IMR-90 (cell line): Measurements from ENCODE around the gene LGALS12. TPM values are rescaled to one million over a fixed set of nuclear protein-coding genes. Genes with fewer than 3 reads are reported as not detected.
"Not testable (repeated sequence)": the region's sequence is repeated elsewhere in the genome, so short reads cannot be mapped to it uniquely, and the experiment has no call there.

Experiments used
- ATAC-seq: fragments of 200-7000 bp; cut with Tn5 transposase; 2 replicates; pipeline ENCODE4 v1.9.1; 2020; ENCODE audit warnings: low read depth, mild to moderate bottlenecking, moderate library complexity
- BruUV-seq: library from RNA; stranded (reverse); fragments of 400-500 nt; replicated peaks from 2 replicates; lab custom pipeline; 2021; lab: Mats Ljungman, UMichigan
- CTCF ChIA-PET: fragments of 300-600 bp; formaldehyde crosslinking; extraction: SDS; loops from one replicate; lab custom pipeline; 2021; ENCODE audit warnings: antibody characterized with exemption; lab: Yijun Ruan, JAX
- POLR2A ChIA-PET: fragments of 300-600 bp; sonication (Branson Sonifier 250); formaldehyde crosslinking; loops from one replicate; lab custom pipeline; 2022; ENCODE audit warnings: antibody characterized with exemption; ENCODE audit not compliant: unreplicated experiment; lab: Charles Lee
- DNase-seq: peaks from one replicate; pipeline ENCODE4 v3.0.0; 2013
- H2AFZ ChIP-seq: replicated peaks from 2 replicates; pipeline ENCODE3; 2013; ENCODE audit warnings: low read length, mild to moderate bottlenecking; ENCODE audit not compliant: poor library complexity
- H2AK5ac ChIP-seq: 2 replicates; pipeline ENCODE4 v1.6.1; 2013; ENCODE audit warnings: low read depth, low read length, inconsistent platforms
- H2AK9ac ChIP-seq: replicated peaks from 2 replicates; pipeline ENCODE3; 2013; ENCODE audit warnings: mild to moderate bottlenecking, low read depth, low read length, moderate library complexity; ENCODE audit not compliant: poor library complexity
- H2BK120ac ChIP-seq: 2 replicates; pipeline ENCODE4 v1.6.1; 2013; ENCODE audit warnings: low read depth, low read length, inconsistent platforms
- H2BK15ac ChIP-seq: 3 replicates; pipeline ENCODE4 v1.6.1; 2013; ENCODE audit warnings: low read depth, low read length, inconsistent platforms
- H2BK20ac ChIP-seq: 2 replicates; pipeline ENCODE4 v1.6.1; 2013; ENCODE audit warnings: low read depth, mild to moderate bottlenecking, inconsistent platforms, low read length, moderate library complexity
- H2BK5ac ChIP-seq: 2 replicates; pipeline ENCODE4 v1.6.1; 2013; ENCODE audit warnings: mild to moderate bottlenecking, low read depth, low read length, inconsistent platforms; ENCODE audit not compliant: poor library complexity, severe bottlenecking
- H3K14ac ChIP-seq: replicated peaks from 2 replicates; pipeline ENCODE4 v1.6.1; 2013; ENCODE audit warnings: low read depth, low read length, inconsistent platforms
- H3K18ac ChIP-seq: 2 replicates; pipeline ENCODE4 v1.6.1; 2013; ENCODE audit warnings: low read depth, low read length, control low read depth
- H3K23ac ChIP-seq: 2 replicates; pipeline ENCODE4 v1.6.1; 2013; ENCODE audit warnings: low read depth, low read length, inconsistent platforms
- H3K27ac ChIP-seq: 2 replicates; pipeline ENCODE4 v1.5.1; 2013; ENCODE audit warnings: mild to moderate bottlenecking, control low read depth, low read length; ENCODE audit not compliant: insufficient read depth
- H3K27me3 ChIP-seq: 2 replicates; pipeline ENCODE4 v1.6.1; 2013; ENCODE audit warnings: low read length; ENCODE audit not compliant: control insufficient read depth, insufficient read depth
- H3K36me3 ChIP-seq: 2 replicates; pipeline ENCODE4 v1.6.1; 2013; ENCODE audit warnings: low read length, mixed read lengths; ENCODE audit not compliant: control insufficient read depth, insufficient read depth
- H3K4ac ChIP-seq: 2 replicates; pipeline ENCODE4 v1.6.1; 2013; ENCODE audit warnings: low read depth, low read length, inconsistent platforms
- H3K4me1 ChIP-seq: 2 replicates; pipeline ENCODE4 v1.6.1; 2013; ENCODE audit warnings: low read length, mixed read lengths; ENCODE audit not compliant: control insufficient read depth, insufficient read depth
- H3K4me2 ChIP-seq: 2 replicates; pipeline ENCODE4 v1.6.1; 2013; ENCODE audit warnings: low read depth, mild to moderate bottlenecking, control low read depth, low read length, moderate library complexity
- H3K4me3 ChIP-seq: 2 replicates; pipeline ENCODE4 v1.5.1; 2013; ENCODE audit warnings: low read depth, mild to moderate bottlenecking, control low read depth, low read length, moderate library complexity; ENCODE audit not compliant: insufficient read depth
- H3K56ac ChIP-seq: 2 replicates; pipeline ENCODE4 v1.6.1; 2013; ENCODE audit warnings: low read length, inconsistent platforms; ENCODE audit not compliant: insufficient read depth; ENCODE audit errors: extremely low read depth
- H3K79me1 ChIP-seq, 2 experiments: 2 replicates each; pipeline ENCODE4 v1.6.1; 2013; ENCODE audit warnings: low read length in 2 of 2, inconsistent platforms in 1 of 2, low read depth in 1 of 2
- H3K9ac ChIP-seq: 2 replicates; pipeline ENCODE4 v1.6.1; 2013; ENCODE audit warnings: low read depth, low read length, control low read depth
- H3K9me1 ChIP-seq: 2 replicates; pipeline ENCODE4 v1.6.1; 2013; ENCODE audit warnings: low read length, inconsistent platforms; ENCODE audit not compliant: insufficient read depth
- H3K9me3 ChIP-seq: 2 replicates; pipeline ENCODE4 v1.6.1; 2013; ENCODE audit warnings: low read length; ENCODE audit not compliant: control insufficient read depth, insufficient read depth
- H4K20me1 ChIP-seq: 2 replicates; pipeline ENCODE4 v1.6.1; 2013; ENCODE audit warnings: low read length, inconsistent platforms; ENCODE audit not compliant: insufficient read depth
- H4K5ac ChIP-seq: 2 replicates; pipeline ENCODE4 v1.6.1; 2013; ENCODE audit warnings: mild to moderate bottlenecking, low read depth, low read length, control low read depth
- H4K8ac ChIP-seq, 2 experiments: 2 replicates each; pipeline ENCODE4 v1.6.1; 2013; ENCODE audit warnings: low read depth in 2 of 2, low read length in 2 of 2, control low read depth in 1 of 2, inconsistent platforms in 1 of 2
- H4K91ac ChIP-seq: 2 replicates; pipeline ENCODE4 v1.6.1; 2013; ENCODE audit warnings: low read depth, low read length, inconsistent platforms; ENCODE audit not compliant: insufficient read depth
- WGBS, 2 experiments: methylation state at CpG; one replicate each; pipeline versions ENCODE4 v1.1.5 to v1.1.7; 2013; ENCODE audit warnings: missing lambda C conversion rate in 2 of 2; ENCODE audit not compliant: insufficient read length in 1 of 2; ENCODE audit errors: extremely low coverage in 2 of 2; 5-methylcytosine and 5-hydroxymethylcytosine counted together
- dilution Hi-C: fragments of 300-500 bp; cut with HindIII; formaldehyde crosslinking; loops from one replicate; pipeline ENCODE4 v1.14.3; 2018; ENCODE audit warnings: low sequenced_read_pairs; ENCODE audit not compliant: unreplicated experiment
- in situ Hi-C: fragments of 300-500 bp; cut with MboI; formaldehyde crosslinking; loops from 3 replicates; pipeline ENCODE4 v1.14.3; 2019; ENCODE audit warnings: low sequenced_read_pairs, inconsistent platforms, mixed read lengths
- intact Hi-C: fragments of 100-400 bp; cut with micrococcal nuclease; formaldehyde crosslinking; loops from 2 replicates; pipeline ENCODE4 v1.10.0; 2022
- polyA plus RNA-seq, 3 experiments: library from polyadenylated mRNA; depleted of rRNA; stranded (reverse); fragments of >200 nt; gene quantifications; 2 replicates each; pipeline ENCODE4 v1.2.3, GENCODE V29; 2012; ENCODE audit warnings: low replicate concordance in 1 of 3
- total RNA-seq: library from RNA; depleted of rRNA; stranded (reverse); fragments of >200 nt; gene quantifications from 2 replicates; pipeline ENCODE4 v1.2.3, GENCODE V29; 2012

LGALS12 gene
- total and polyA plus RNA-seq, 2 of the 4 experiments (the other 2 are of a cell fraction): not detected

DNA sequence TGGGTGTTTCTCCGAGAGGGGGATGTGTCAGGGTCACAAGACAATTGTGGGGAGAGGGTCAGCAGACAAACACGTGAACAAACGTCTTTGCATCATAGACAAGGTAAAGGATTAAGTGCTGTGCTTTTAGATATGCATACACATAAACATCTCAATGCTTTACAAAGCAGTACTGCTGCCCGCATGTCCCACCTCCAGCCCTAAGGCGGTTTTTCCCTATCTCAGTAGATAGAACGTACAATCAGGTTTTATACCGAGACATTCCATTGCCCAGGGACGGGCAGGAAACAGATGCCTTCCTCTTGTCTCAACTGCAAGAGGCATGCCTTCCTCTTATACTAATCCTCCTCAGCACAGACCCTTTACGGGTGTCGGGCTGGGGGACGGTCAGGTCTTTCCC, 22.3 kb downstream of the LGALS12 start:
- BruUV-seq, H2BK20ac ChIP-seq, H3K14ac ChIP-seq, ATAC-seq, H3K79me1 ChIP-seq, H3K27ac ChIP-seq, H3K23ac ChIP-seq, H3K36me3 ChIP-seq, H2BK15ac ChIP-seq, H4K20me1 ChIP-seq, H3K4me1 ChIP-seq, H4K8ac ChIP-seq, H3K4me3 ChIP-seq, H3K4ac ChIP-seq, H3K9me1 ChIP-seq, H4K91ac ChIP-seq, POLR2A ChIA-PET, intact Hi-C loops, H3K18ac ChIP-seq, H3K9ac ChIP-seq, H4K5ac ChIP-seq, H3K27me3 ChIP-seq, H3K9me3 ChIP-seq, H2BK5ac ChIP-seq, H2AK5ac ChIP-seq, H2BK120ac ChIP-seq, DNase-seq, dilution Hi-C loops, H3K56ac ChIP-seq, H3K4me2 ChIP-seq, CTCF ChIA-PET, in situ Hi-C loops, H2AK9ac ChIP-seq, H2AFZ ChIP-seq: not testable (repeated sequence)
- no CpG with 5 or more reads among the region's 11 CpGs for WGBS, 2 experiments

- H3K56ac ChIP-seq, H4K91ac ChIP-seq, H3K27ac ChIP-seq, H2BK15ac ChIP-seq, H2AK9ac ChIP-seq, H3K9me3 ChIP-seq, H2BK5ac ChIP-seq, H3K9me1 ChIP-seq, H3K14ac ChIP-seq, H4K8ac ChIP-seq, H3K18ac ChIP-seq, H2AFZ ChIP-seq, BruUV-seq, H4K20me1 ChIP-seq, H2BK20ac ChIP-seq, H3K9ac ChIP-seq, H3K4me2 ChIP-seq, H2AK5ac ChIP-seq, H2BK120ac ChIP-seq, H3K4me3 ChIP-seq, H3K23ac ChIP-seq, H3K36me3 ChIP-seq, in situ Hi-C loops, dilution Hi-C loops, intact Hi-C loops, H3K4me1 ChIP-seq, DNase-seq, H3K4ac ChIP-seq, POLR2A ChIA-PET, ATAC-seq, H3K79me1 ChIP-seq, H3K27me3 ChIP-seq, H4K5ac ChIP-seq, CTCF ChIA-PET: not testable (repeated sequence)
- 0% methylated on average over 1 of the region's 3 CpGs; no CpG with 5 or more reads in 1 of the 2 experiments for WGBS, 2 experiments
Measured at GRCh38 chr11:63528729-63529278, 22.9 kb downstream of the LGALS12 start.
